ENCODE measurements around the gene RBM24.

Gene RBM24

DNA sequence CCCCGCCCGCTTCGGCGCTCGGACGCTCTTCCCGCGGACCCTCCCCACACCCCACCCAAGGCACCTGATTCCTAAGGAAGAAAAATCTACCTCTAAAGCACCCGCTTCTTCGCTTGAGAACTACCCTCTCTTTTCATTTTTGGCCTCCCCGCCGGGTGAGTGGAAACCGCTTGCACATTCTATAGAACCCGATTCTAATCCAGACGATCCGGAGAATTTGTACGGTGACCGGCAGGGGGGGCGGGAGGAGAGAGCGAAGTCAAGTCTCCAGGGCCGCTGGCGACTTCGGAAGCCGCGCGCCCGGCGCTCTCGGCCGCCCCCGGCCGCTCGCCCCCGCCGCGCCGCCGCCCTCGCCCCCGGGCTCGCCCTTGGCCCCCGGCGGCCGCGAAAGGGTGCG is at the start of gene RBM24:
Gene RBM24 (plus strand): TSS at position 262 of the 397 bp plus-strand sequence. CDS start 221 bp downstream, outside the sequence.
- no peak for DNase-seq

DNA sequence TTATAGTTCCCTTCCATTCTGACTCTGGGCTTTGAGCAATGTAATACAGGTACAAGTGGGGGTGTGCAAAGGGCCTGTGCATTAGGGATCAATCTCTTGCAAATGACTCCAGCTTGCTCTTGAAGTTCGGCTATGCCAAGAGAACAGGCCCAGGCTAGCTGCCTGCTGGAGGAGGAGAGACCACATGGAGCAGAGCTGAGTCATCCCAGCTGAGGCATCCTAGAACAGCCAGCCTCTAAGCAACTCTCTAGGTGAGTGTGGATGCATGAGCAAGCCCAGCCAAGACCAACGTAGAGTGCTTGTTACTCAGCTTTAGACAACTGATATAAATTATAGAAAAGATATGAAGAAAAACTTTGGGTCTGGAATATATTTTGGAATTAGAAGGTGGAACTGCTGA is 47.6 kb upstream of the RBM24 start:
- DNase-seq: no peak

DNA sequence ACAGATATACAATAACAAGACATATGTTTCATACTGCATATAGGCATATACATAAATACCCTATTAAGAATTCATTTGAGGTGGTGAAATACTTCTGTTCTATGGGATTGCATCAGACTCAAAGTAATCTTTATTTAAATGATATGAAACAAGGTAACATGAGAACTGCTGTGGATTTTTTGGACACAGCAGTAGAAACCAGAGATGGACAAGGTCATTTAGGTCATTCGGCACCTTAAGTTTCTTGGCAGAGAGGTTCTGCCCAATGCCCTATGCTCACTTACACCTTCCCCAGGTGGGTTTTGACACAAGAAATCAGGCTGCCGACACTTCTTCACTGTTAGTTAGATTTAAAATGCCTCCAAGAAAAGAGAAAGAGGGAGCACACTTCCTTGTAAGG is 43.9 kb upstream of the RBM24 start:
- no peak for DNase-seq

DNA sequence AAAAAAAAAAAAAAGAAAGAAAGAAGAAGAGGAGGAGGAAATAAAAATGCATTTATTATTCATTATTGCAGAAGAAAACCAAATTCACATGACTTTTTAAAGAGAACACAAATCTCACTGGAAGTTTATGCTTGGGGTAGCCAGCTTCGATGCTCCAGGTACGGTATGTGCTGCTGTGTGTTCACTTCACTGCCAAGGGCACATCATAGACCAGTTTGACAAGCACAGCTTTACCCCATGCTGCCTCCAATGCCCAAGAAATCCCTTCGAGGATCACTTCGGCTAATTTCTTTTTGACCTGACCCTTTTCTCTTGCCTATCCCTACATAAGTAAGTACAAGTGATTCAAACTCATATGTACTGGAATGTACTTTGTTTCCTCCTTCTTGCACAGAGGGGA is 41.9 kb upstream of the RBM24 start:
- no peak for DNase-seq

DNA sequence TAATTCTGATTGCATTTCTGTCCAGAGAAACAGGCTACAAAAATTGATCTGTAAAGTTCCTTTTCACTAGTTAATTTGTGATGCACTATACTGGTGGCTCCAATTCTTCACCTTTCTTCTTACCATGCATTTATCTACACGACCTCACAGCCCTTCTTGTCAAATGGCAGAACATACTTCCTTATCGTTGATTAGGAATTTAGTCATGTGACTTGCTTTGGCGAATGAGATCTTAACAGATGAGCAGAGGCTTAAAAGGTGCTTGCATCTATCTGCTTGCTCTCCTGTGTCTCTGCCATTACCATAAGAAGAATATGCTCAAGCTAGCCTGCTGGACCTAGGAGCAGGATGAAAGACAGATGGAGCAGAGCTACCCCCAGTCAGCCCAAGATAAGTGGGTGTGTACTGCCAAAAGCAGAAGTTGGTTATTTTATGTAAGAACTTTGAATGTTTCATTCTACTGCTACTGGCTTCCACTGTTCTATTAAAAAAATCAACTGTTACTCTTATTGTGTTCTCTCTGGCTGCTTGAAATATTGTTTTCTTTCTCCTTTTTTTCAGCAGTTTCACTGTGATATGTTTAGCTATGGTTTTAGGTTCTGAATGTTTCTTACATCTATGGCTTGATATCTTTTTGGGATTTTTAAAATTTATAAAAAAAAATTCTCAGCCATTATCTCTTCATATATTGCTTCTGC is 40.2 kb upstream of the RBM24 start:
- no peak for DNase-seq

DNA sequence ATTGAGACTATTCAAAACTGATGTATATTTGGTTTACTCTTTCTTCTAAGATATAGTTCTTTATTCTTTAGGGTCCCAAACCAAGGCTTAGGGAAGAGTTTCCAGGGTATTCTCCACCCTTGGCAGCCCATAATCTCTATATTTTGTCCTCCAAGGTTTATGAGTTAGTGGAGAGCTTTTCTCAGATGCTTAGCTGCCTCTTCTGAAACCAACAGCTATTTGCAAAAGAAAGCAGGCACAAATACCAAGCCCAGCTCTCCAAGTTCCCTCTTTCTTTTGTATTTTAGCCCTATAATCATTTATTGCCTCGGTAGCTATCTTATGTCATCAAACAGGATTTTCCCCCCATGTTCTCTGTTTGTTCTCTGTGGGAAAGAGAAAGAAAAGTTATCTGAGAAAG is 39.1 kb upstream of the RBM24 start:
- no peak for DNase-seq

DNA sequence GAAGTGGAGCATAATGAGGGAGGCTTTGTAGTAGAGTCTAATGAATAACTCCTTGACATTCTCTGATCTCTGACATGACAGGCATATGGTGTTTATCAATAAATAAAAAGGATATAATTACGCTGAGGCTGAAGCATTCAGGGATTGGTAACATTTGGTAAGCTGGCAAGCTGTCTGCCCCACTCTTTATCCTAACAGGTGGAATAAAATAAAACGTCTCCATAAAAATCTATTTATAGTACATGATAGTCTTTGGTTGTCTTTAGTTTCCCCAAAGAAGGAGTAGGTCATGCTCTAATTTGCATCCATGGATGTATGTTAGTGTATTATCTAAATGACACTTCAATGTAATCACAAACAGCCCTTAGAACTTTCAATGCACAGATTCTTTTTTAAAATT is 30.9 kb upstream of the RBM24 start:
- no peak for DNase-seq

DNA sequence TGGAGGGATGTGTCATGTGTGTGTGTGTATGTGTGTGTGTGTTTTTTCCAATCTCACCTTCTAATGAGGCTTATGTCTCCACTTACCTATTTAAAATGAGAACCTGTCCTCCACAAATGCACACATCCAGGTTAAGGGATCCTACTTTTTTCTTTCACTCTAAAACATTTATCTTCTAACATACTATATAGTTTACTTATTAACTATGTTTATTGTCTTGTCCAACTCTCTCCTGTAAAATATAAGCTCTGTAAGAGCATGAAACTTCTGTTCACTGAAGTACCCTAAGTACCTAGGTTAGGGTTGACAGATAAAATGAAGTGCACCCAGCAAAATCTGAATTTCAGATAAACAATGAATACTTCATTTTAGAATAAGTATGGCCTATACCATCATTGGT is 29.2 kb upstream of the RBM24 start:
- DNase-seq: no peak

DNA sequence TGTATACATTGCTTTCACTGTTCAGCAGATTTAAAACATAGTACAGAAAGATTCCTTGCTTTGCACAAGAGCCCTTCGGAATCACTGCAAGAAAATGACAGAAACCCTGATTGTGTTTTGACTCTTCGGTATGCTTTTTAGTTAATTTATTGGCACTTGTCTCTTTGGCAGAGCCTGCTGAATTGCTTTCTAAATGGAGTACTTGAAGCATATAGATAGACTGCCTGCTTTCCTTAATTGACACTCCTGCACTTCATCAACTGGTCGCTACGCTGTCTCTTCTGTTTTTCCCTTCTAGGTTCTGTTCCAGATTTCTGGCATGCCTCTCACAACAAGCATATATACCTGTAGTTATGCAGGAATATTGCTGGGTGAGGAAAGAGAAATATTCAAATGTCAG is 22.4 kb upstream of the RBM24 start:
- no peak for DNase-seq

DNA sequence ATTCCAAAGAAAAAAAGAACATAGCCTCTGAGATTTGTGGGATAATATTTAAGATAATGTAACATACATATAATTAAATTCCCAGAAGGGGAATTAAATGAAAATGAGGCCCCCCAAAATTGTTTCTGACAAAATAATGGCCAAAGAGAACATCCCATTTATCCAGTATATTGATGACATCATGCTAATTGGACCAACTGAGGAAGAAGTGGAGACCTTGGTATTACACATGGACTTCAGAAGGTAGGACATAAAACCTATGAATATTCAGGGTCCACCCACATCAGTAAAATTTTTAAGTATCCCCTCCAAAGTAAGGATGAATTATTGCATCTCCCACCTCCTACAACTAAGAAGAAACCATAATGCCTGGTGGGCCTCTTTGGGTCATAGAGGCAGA is 15.6 kb upstream of the RBM24 start:
- no peak for DNase-seq

DNA sequence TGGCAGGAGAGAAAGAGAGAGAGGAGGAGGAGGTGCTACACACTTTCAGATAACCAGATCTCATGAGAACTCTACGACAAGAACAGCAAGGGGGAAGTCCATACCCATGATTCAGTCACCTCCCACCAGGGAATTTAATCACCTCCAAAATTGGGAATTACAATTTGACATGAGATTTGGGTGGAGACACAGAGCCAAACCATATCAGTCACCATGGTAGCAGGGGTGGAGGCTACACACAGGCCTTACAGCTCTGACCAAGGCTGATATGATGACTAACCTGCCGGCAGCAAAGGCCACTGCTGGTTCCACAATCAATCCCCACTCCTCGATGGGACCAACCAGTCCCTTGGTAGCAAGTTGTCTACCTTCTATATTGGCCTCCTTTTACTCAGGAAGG is 13.6 kb upstream of the RBM24 start:
- DNase-seq: no peak

DNA sequence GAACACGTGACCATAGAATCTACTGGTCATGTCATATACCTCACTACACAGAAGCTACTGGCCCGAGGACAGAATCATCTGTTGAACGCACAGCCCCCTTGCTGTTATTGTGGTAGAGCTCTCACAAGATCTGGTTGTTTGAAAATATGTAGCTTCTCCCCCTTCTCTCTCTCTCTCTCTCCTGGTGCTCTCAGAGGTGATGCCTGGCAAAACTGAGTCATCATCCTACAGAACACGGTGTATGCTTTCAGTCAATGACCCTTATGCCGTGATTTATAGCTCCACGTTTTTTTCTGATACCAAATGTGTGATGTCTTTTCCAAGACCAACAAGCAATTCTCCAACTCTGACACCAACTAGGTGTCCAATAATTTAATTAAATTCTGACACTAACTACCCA is 13.0 kb upstream of the RBM24 start:
- DNase-seq: no peak

DNA sequence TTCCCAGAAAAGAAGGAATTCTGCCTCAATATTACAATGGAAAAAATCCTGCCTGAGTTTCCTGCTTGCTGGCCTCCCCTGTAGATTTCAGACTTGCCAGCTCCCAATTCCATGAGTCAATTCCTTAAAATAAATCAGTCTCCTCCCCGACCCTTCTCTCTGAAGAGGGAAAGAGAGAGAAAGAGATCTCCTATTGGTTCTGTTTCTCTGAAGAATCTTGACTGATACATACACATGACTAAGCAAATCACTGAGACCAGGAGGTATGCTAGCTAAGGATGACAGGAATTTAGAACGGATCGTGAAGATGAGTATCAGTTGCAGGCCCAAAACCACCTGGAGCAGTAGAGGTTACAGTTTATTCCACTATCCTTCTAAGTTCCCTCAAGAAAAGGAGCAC is 11.3 kb upstream of the RBM24 start:
- DNase-seq: no peak

DNA sequence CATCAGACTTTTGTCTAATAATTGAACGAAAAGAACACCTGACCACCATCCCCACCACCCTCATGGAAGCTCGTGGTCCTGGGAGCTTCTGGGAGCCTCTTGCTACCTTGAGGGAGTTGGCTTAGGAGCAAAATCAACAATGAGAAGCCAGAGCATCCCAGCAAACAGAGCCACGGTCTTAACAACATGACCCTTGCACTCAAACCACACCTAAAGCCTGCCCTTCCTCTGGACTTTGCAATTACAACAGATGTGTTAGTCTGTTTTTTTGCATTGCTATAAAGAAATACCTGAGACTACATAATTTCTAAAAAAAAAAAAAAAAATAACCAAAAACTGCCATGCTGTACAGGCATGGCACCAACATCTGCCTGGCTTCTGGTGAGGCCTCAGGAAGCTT is 9.5 kb upstream of the RBM24 start:
- no peak for DNase-seq

DNA sequence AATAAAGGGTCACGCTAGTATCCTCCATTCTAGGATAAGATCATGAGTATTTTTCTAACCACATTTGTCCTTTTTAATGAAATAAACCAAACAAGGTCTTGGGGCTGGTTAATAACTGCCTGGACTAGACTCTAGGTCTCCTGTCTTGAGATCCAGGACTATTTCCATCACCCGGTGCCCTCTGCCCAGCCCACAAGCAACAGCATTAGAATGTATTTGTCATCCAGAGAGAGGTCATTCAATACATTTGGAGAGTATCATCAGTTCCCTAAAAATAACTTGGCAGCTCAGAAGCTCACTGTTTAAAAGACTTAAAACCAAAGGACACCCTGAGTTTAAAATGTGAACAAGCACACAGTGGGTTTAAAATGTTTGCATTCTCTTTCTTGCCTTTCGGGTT is 4.4 kb upstream of the RBM24 start:
- DNase-seq: no peak

DNA sequence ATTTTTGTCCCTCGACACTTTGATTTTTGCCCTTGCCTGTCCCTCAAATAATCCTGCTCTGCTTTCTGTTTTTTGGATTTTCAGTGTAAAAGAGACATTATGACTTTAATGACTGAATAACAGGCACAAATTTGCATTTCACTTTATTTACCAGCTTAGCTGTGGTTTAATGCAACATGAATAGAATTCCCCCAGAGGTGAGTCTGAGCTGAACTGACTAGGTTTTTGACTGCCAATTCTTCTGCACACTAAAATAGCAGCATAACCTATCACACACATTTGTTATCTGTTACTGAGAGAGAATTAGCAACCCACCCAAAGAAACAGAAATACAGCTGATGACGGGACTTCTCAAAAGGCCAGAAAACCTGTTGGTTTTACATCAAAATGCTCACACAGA is 3.9 kb upstream of the RBM24 start:
- DNase-seq: no peak

DNA sequence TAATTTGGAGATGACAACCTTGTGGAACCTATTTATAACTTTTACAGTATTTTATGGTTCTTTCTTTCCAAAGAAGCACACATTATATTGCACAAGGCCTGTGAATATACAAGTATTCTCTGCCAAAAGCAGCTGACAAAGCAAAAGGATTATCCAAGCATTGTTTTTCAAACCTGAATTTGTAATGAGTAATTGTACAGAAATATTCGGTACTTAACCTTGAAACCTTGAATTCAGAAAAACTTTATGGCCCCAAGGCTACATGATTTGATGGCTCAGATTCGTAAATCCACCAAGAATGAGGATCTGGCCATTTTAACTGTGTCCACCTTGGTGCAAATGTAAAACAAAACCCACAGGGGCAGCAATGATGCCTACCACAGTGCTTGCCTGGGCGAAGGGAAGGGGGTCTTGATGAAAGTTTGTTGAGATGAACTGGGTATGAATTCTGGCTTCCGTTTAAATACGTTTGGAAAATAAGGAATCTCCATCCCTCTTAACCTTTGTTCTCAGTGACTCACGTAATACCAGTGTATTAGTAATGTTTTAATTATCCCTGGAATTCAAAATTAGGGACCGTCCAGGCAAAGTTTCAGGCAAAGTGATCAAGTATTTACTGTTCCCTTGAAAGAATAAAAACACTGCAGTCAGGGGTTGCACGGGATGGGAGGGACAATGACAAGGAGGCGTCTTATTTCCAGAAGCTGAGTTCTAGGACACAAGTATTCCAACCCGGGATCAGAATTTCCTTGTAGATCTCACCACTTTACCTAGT is 2.7 kb upstream of the RBM24 start:
- DNase-seq: no peak

DNA sequence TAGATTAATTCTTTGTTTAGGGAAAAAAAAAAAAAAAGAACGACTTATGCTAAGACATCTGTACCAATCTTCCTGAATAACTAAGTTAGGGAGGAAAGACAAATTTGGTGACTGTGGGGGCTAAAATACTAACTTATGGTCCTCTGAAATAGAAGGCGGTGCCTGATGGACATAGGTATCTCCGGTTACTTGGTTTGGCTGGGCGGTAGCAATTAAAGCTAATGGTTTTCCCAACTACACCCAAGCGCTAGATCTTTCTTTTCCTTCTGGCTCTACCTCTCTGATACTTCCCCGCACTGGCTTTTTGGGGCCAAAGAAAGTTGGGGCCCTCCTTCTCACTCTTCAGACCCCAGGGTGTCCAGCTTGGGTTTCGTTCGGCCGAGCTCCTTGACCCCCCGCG is 1.0 kb upstream of the RBM24 start:
- DNase-seq: no peak

DNA sequence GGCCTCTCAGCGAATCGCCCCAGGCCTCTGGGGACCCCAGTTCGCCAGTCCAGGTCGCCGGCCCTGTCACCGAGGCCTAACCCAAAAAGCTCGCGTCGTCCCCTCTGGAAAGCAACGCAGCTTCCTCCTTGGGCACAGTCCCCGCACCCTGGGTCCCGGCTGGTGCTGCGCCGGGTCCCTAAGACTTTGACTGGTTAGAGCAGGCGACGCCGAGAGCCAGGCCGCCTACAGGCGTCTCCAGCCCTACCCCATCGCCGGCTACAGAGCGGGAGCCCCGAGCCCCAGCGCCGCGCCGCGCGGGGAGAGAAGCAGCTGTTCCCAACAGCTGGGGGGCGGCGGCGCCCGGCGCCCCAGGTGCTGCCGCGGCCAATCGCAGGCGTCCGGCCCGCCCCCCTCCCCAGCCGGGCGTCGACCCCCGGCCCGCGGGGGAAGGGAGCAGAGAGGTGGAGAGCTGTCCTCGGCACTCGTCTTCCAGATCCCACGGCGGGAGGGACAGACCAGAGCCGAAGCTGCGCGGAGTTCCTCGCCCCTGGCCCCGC is 540 bp upstream of the RBM24 start:
- DNase-seq: no peak

DNA sequence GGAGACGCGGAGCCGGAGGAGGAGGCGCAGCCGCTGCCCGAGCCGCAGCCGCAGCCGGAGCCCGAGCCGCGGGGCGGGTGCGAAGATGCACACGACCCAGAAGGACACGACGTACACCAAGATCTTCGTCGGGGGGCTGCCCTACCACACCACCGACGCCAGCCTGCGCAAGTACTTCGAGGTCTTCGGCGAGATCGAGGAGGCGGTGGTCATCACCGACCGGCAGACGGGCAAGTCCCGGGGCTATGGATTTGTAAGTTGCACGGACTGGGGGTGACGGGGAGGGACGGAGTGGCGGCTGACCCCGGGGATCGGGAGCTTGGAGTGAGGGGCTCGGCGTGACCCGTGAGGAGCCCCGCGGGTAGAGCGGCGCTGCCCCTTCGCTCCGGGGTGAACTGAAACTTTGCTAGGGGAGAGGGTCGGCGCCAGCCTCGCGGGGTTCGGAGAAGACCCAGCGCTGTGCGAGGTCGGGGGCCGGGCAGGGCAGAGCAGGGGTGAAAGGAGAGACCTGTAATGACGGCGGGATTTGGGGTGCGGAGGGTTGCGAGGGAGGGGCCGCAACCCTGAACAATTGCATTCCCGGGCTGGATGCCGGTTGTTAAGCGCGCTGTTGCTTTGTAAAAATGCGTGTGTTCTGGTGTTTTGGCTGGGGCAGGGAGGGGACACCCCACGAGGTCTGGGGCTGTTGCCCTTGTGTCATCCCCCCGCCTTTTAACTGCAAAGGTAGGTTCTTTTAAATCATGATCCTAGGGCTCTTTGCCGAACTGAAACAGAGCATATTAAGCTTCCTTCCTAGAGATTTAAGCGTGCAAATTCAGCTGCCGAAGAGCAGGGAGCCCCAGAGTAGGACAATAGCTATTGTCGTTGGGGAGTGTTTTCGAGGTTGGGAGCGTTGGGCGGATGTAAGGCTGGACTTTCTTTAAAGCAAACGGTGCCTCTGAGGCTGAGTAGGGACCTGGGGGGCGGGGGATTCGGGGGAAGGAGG is 628 bp downstream of the RBM24 start:
- DNase-seq: no peak

DNA sequence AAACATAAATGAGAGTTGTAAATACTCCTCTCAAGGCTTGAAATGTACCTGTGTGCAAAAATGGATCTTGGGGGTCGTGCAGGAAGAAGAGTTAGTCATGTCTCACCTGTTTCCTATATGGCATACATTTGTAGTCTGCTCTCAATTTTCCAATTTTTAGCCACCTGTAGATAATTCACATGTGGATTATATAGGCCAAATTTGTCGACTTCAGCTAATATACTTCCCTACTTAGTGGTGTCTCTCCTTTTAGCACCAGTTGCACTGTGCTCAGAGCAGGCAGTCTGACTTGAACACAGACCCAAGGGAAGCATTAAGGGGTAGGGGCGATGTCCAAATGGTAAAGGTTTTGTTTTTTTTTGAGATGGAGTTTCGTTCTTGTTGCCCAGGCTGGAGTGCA is 1.9 kb downstream of the RBM24 start:
- DNase-seq: no peak

DNA sequence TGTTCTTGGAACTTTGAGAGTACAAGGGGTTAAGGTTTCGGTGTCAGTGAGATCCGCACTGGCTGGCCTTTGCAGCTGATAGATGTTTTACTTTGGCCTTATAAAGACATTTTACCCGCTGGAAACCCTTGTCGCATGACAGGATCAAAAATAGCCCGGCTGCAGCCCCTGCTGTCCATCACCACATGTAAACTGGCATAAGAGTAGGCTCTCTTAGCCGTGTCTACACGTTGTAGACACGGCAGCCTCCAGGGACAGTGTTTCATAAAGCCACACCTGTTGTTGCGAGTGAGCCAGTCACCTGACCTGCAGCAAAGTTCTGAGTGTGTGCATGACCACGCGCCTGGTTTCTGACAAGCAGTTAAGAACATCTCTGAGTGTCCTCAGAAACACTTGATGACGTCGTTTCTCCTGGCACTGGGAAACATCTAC is 8.5 kb downstream of the RBM24 start:
- no peak for DNase-seq

DNA sequence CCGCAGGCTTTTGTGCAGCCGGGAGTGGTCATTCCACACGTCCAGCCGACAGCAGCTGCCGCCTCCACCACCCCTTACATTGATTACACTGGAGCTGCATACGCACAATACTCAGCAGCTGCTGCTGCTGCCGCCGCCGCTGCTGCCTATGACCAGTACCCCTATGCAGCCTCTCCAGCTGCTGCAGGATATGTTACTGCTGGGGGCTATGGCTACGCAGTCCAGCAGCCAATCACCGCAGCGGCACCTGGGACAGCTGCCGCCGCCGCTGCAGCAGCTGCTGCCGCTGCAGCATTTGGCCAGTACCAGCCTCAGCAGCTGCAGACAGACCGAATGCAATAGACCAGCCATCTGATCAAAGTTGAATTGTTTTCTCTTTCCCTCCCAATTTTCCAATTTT is 10.6 kb downstream of the RBM24 start:
- no peak for DNase-seq
